HEK293T (cell line): ENCODE data around the gene GALNT13.

Experiments
- ARNT ChIP-seq: fragments of 450-650 bp; IDR thresholded peaks from 2 replicates; pipeline ENCODE4 v1.6.1; 2017; ENCODE audit warnings: mild to moderate bottlenecking
- BHLHE40 ChIP-seq: fragments of 450-650 bp; IDR thresholded peaks from 2 replicates; pipeline ENCODE4 v1.6.1; 2016; ENCODE audit warnings: mild to moderate bottlenecking, moderate library complexity, borderline replicate concordance
- CTBP1 ChIP-seq: fragments of 450-650 bp; IDR thresholded peaks from 2 replicates; pipeline ENCODE4 v1.6.1; 2016; ENCODE audit warnings: borderline replicate concordance
- FOXM1 ChIP-seq: fragments of 450-650 bp; IDR thresholded peaks from 2 replicates; pipeline ENCODE4 v1.6.1; 2017; ENCODE audit warnings: mild to moderate bottlenecking, borderline replicate concordance
- HDGF ChIP-seq: fragments of 450-650 bp; IDR thresholded peaks from 2 replicates; pipeline ENCODE4 v1.6.1; 2017; ENCODE audit warnings: antibody characterized with exemption, borderline replicate concordance
- PKNOX1 ChIP-seq: fragments of 450-650 bp; IDR thresholded peaks from 2 replicates; pipeline ENCODE4 v1.6.1; 2016
- SP1 ChIP-seq: fragments of 450-650 bp; IDR thresholded peaks from 2 replicates; pipeline ENCODE4 v1.6.1; 2017
- SUZ12 ChIP-seq: fragments of 450-650 bp; IDR thresholded peaks from 2 replicates; pipeline ENCODE4 v1.6.1; 2016; ENCODE audit warnings: mild to moderate bottlenecking

- no peak for TF ChIP-seq HDGF
- no peak for TF ChIP-seq SP1
- TF ChIP-seq BHLHE40, result no peak
- no peak for TF ChIP-seq SUZ12
- TF ChIP-seq FOXM1, result no peak
- TF ChIP-seq PKNOX1, result no peak
- TF ChIP-seq ARNT, result no peak
- TF ChIP-seq CTBP1, result no peak
Observed at GRCh38 chr2:154462634-154463033, 590.9 kb downstream of the GALNT13 start.
